Ishikawa (cell line): ENCODE measurements around the gene CASTOR1.

Experiments
- CEBPB ChIP-seq: IDR thresholded peaks from 2 replicates; pipeline ENCODE4 v1.6.1; 2012
- CREB1 ChIP-seq: IDR thresholded peaks from 2 replicates; pipeline ENCODE4 v1.6.1; 2012; ENCODE audit warnings: low read depth
- EGR1 ChIP-seq: IDR thresholded peaks from 2 replicates; pipeline ENCODE4 v1.6.1; 2012
- EP300 ChIP-seq: IDR thresholded peaks from 2 replicates; pipeline ENCODE4 v1.6.1; 2012; ENCODE audit warnings: borderline replicate concordance
- FOXM1 ChIP-seq: IDR thresholded peaks from 2 replicates; pipeline ENCODE4 v1.6.1; 2012; ENCODE audit warnings: low read depth, borderline replicate concordance
- MAX ChIP-seq: IDR thresholded peaks from 2 replicates; pipeline ENCODE4 v1.6.1; 2012
- NFIC ChIP-seq: IDR thresholded peaks from 2 replicates; pipeline ENCODE4 v1.6.1; 2012
- RAD21 ChIP-seq: IDR thresholded peaks from 2 replicates; pipeline ENCODE4 v1.6.1; 2012; ENCODE audit warnings: low read depth
- REST ChIP-seq: IDR thresholded peaks from 2 replicates; pipeline ENCODE4 v1.6.1; 2012; ENCODE audit warnings: low read depth, mild to moderate bottlenecking
- TAF1 ChIP-seq: IDR thresholded peaks from 2 replicates; pipeline ENCODE4 v1.6.1; 2012; ENCODE audit warnings: low read depth, mild to moderate bottlenecking
- TCF12 ChIP-seq: IDR thresholded peaks from 2 replicates; pipeline ENCODE4 v1.6.1; 2012; ENCODE audit warnings: low read depth
- TEAD4 ChIP-seq: IDR thresholded peaks from 2 replicates; pipeline ENCODE4 v1.6.1; 2012
- USF1 ChIP-seq: IDR thresholded peaks from 2 replicates; pipeline ENCODE4 v1.6.1; 2012
- YY1 ChIP-seq: IDR thresholded peaks from 2 replicates; pipeline ENCODE4 v1.6.1; 2012; ENCODE audit warnings: low read depth
- ZBTB7A ChIP-seq: IDR thresholded peaks from 2 replicates; pipeline ENCODE4 v1.6.1; 2012; ENCODE audit warnings: low read depth

Gene CASTOR1

GRCh38 chr22:30334646-30335045 lies 45.3 kb upstream of the CASTOR1 start:
- TF ChIP-seq NFIC (no peak), TEAD4 (no peak), RAD21 (no peak), TAF1 (no peak), CEBPB (no peak), FOXM1 (no peak), EP300 (no peak), REST (no peak), MAX (no peak), TCF12 (no peak), ZBTB7A (no peak), USF1 (no peak), YY1 (no peak), CREB1 (no peak), EGR1 (no peak)

- TF ChIP-seq RAD21 (no peak), ZBTB7A (no peak), USF1 (no peak), EP300 (no peak), TAF1 (no peak), FOXM1 (no peak), EGR1 (no peak), REST (no peak), YY1 (no peak), MAX (no peak)
Measured at GRCh38 chr22:30333707-30334087, 44.4 kb upstream of the CASTOR1 start.

- TF ChIP-seq MAX = no peak
- no peak for TF ChIP-seq YY1
Measured at GRCh38 chr22:30332994-30333706, 43.8 kb upstream of the CASTOR1 start.

GRCh38 chr22:30332551-30332950 lies 43.2 kb upstream of the CASTOR1 start:
- TF ChIP-seq MAX = no peak
- no peak for TF ChIP-seq EP300
- TF ChIP-seq ZBTB7A = no peak
- no peak for TF ChIP-seq YY1
- TF ChIP-seq TAF1 = no peak
- no peak for TF ChIP-seq REST
- no peak for TF ChIP-seq TCF12
- TF ChIP-seq CREB1 = no peak
- TF ChIP-seq USF1 = no peak
- TF ChIP-seq NFIC = no peak
- no peak for TF ChIP-seq CEBPB
